MCF 10A (cell line): Measurements from ENCODE around the gene ASCC3. TPM values are rescaled to one million over a fixed set of nuclear protein-coding genes. Genes with fewer than 3 reads are reported as not detected.

Source experiments
- BruUV-seq: library from RNA; stranded (reverse); fragments of 400-500 nt; replicated peaks from 2 replicates; lab custom pipeline; 2021; lab: Mats Ljungman, UMichigan
- CTCF ChIA-PET: fragments of 300-600 bp; sonication (Branson Sonifier 250); formaldehyde crosslinking; extraction: SDS; loops from one replicate; lab custom pipeline; 2021; ENCODE audit warnings: antibody characterized with exemption, inconsistent platforms; lab: Yijun Ruan, JAX
- POLR2A ChIA-PET: fragments of 300-600, 350-650 bp; sonication (Branson Sonifier 250); formaldehyde crosslinking; extraction: SDS; loops from one replicate; lab custom pipeline; 2020; ENCODE audit warnings: antibody characterized with exemption, inconsistent platforms; lab: Yijun Ruan, JAX
- DNase-seq: peaks from one replicate; pipeline ENCODE4 v3.0.0-alpha.2; 2018; ENCODE audit not compliant: unreplicated experiment
- H3K27ac Mint-ChIP-seq: one replicate; pipeline ENCODE4 v1.8.0; 2022; ENCODE audit warnings: mild to moderate bottlenecking, low read depth, mixed read lengths; ENCODE audit not compliant: unreplicated experiment
- H3K27me3 Mint-ChIP-seq: one replicate; pipeline ENCODE4 v1.8.0; 2022; ENCODE audit warnings: mixed read lengths; ENCODE audit not compliant: insufficient read depth, unreplicated experiment
- H3K36me3 Mint-ChIP-seq: one replicate; pipeline ENCODE4 v1.8.0; 2022; ENCODE audit warnings: mild to moderate bottlenecking, moderate library complexity, mixed read lengths; ENCODE audit not compliant: insufficient read depth, unreplicated experiment
- H3K4me1 Mint-ChIP-seq: one replicate; pipeline ENCODE4 v1.8.0; 2022; ENCODE audit warnings: mixed read lengths; ENCODE audit not compliant: insufficient read depth, unreplicated experiment
- H3K4me3 Mint-ChIP-seq: one replicate; pipeline ENCODE4 v1.8.0; 2022; ENCODE audit warnings: mild to moderate bottlenecking, moderate library complexity, mixed read lengths; ENCODE audit not compliant: unreplicated experiment
- H3K9me3 Mint-ChIP-seq: one replicate; pipeline ENCODE4 v1.8.0; 2022; ENCODE audit warnings: mixed read lengths; ENCODE audit not compliant: unreplicated experiment
- CTCF ChIP-seq: fragments of 200-600 bp; IDR thresholded peaks from one replicate; pipeline ENCODE4 v1.8.0; 2022; ENCODE audit warnings: antibody characterized with exemption, mild to moderate bottlenecking; ENCODE audit not compliant: unreplicated experiment
- intact Hi-C: fragments of 100-400 bp; cut with micrococcal nuclease; formaldehyde crosslinking; loops from 2 replicates; pipeline ENCODE4 v1.14.1; 2022
- total RNA-seq: library from RNA; stranded (reverse); gene quantifications from 2 replicates; pipeline ENCODE4 v1.2.3, GENCODE V29; 2022

The ASCC3 gene
- total RNA-seq, 1 experiment from 2014 or later = 85.0 TPM

- Mint-ChIP-seq H3K36me3 (peaks cover 6% of the 10 kb centered on the region), H3K27ac (peak overlapping the region; percentile 99), H3K27me3 (no peaks in the 10 kb centered on the region), H3K9me3 (no peaks in the 10 kb centered on the region), H3K4me3 (peak overlapping the region; percentile 100), H3K4me1 (peaks cover 43% of the 10 kb centered on the region)
- POLR2A ChIA-PET = interaction anchor here (0.6 to 4.2 kb wide), 23 partner anchors 10 to 881 kb away, joined by 3 to 33 read pairs (median 4); no protein-coding TSS in a partner anchor
- CTCF ChIA-PET = interaction anchor here (0.6 to 0.9 kb wide), 3 partner anchors 23 to 523 kb away, joined by 3 to 4 read pairs (median 3); no protein-coding TSS in a partner anchor
- peak; percentile 71 for DNase-seq
- TF ChIP-seq CTCF = no peak
- BruUV-seq = TSS peak; percentile 42
- intact Hi-C loops = loop anchor here (5.0 to 10.0 kb wide), 2 partner anchors 202 to 514 kb away; partner anchors contain the start of gene GRIK2
Observed at GRCh38 chr6:100880149-100880852, 828 bp downstream of the ASCC3 start.

- intact Hi-C loops = no loop called here
- no peaks in the 10 kb centered on the region for H3K27me3 Mint-ChIP-seq
- ChIA-PET CTCF (no interaction called here), POLR2A (interaction anchor here (0.9 to 4.2 kb wide), 6 partner anchors 10 to 121 kb away, joined by 3 to 33 read pairs (median 7); no protein-coding TSS in a partner anchor)
- DNase-seq = no peak
- peaks cover 6% of the 10 kb centered on the region for H3K36me3 Mint-ChIP-seq
- H3K9me3 Mint-ChIP-seq = no peaks in the 10 kb centered on the region
- no TSS peak for BruUV-seq
- no peak for TF ChIP-seq CTCF
- peaks cover 52% of the 10 kb centered on the region for H3K4me1 Mint-ChIP-seq
- H3K4me3 Mint-ChIP-seq = peak overlapping the region; percentile 100
- H3K27ac Mint-ChIP-seq = peak overlapping the region; percentile 3
Observed at GRCh38 chr6:100879317-100879716, 1.8 kb downstream of the ASCC3 start.

- TF ChIP-seq CTCF = no peak
- Mint-ChIP-seq H3K27me3 (no peaks in the 10 kb centered on the region), H3K4me3 (peak overlapping the region; percentile 100), H3K9me3 (no peaks in the 10 kb centered on the region), H3K27ac (no peak overlapping the region), H3K36me3 (peaks cover 7% of the 10 kb centered on the region), H3K4me1 (peaks cover 56% of the 10 kb centered on the region)
- no TSS peak for BruUV-seq
- ChIA-PET POLR2A (no interaction called here), CTCF (no interaction called here)
- intact Hi-C loops = no loop called here
- no peak for DNase-seq
Observed at GRCh38 chr6:100877851-100878250, 3.3 kb downstream of the ASCC3 start.

GRCh38 chr6:100876251-100876650 is 4.9 kb downstream of the ASCC3 start:
- Mint-ChIP-seq H3K4me3 (no peak overlapping the region), H3K27ac (no peak overlapping the region), H3K4me1 (peaks cover 48% of the 10 kb centered on the region), H3K27me3 (no peaks in the 10 kb centered on the region), H3K9me3 (no peaks in the 10 kb centered on the region), H3K36me3 (peaks cover 11% of the 10 kb centered on the region)
- intact Hi-C loops = no loop called here
- no peak for TF ChIP-seq CTCF
- POLR2A ChIA-PET = interaction anchor here (0.6 to 0.9 kb wide), 2 partner anchors 11 to 322 kb away, joined by 3 read pairs; no protein-coding TSS in a partner anchor
- BruUV-seq = no TSS peak
- DNase-seq = no peak
- CTCF ChIA-PET = no interaction called here
